SH-SY5Y (cell line): ENCODE measurements around the gene PHB1.

Experiments used
- GATA2 ChIP-seq: IDR thresholded peaks from 2 replicates; pipeline ENCODE4 v1.6.1; 2011; ENCODE audit warnings: mild to moderate bottlenecking, low read depth, low read length
- GATA3 ChIP-seq: IDR thresholded peaks from 2 replicates; pipeline ENCODE4 v1.6.1; 2011; ENCODE audit warnings: low read depth, mild to moderate bottlenecking, low read length, moderate library complexity

- TF ChIP-seq GATA3, result no peak
- no peak for TF ChIP-seq GATA2
Observed at GRCh38 chr17:49388290-49388640, 26.4 kb downstream of the PHB1 start.
